HS-5 (cell line): ENCODE results near the gene C9orf43.
"Not testable (repeated sequence)": the region's sequence is repeated elsewhere in the genome, so short reads cannot be mapped to it uniquely, and the experiment has no call there.

Source experiments
- DNase-seq: peaks from one replicate; pipeline ENCODE4 v3.0.0-alpha.2; 2012; ENCODE audit warnings: low read depth

C9orf43 gene

GRCh38 chr9:113381909-113382411, 28.6 kb upstream of the C9orf43 start:
- no peak for DNase-seq

GRCh38 chr9:113386571-113387393, 23.8 kb upstream of the C9orf43 start:
- DNase-seq: no peak

- DNase-seq: no peak
Measured at GRCh38 chr9:113387560-113388230, 22.9 kb upstream of the C9orf43 start.

GRCh38 chr9:113388833-113389232, 21.7 kb upstream of the C9orf43 start:
- DNase-seq: no peak

- DNase-seq: no peak
Measured at GRCh38 chr9:113389451-113389850, 21.1 kb upstream of the C9orf43 start.

- DNase-seq: no peak
Measured at GRCh38 chr9:113390192-113390960, 20.2 kb upstream of the C9orf43 start.

- DNase-seq: no peak
Measured at GRCh38 chr9:113391917-113392316, 18.6 kb upstream of the C9orf43 start.

- DNase-seq: no peak
Measured at GRCh38 chr9:113393281-113393680, 17.3 kb upstream of the C9orf43 start.

- no peak for DNase-seq
Measured at GRCh38 chr9:113395000-113395861, 15.3 kb upstream of the C9orf43 start.

- DNase-seq: no peak
Measured at GRCh38 chr9:113397203-113397631, 13.3 kb upstream of the C9orf43 start.

GRCh38 chr9:113398796-113399195, 11.8 kb upstream of the C9orf43 start:
- no peak for DNase-seq

- no peak for DNase-seq
Measured at GRCh38 chr9:113399646-113400200, 10.8 kb upstream of the C9orf43 start.

- peak; percentile 82 for DNase-seq
Measured at GRCh38 chr9:113401027-113401792, 9.3 kb upstream of the C9orf43 start, which contains the start of gene ALAD. TSS of gene ALAD (minus strand) at chr9:113401284. CDS start at chr9:113393559, 7,725 bp downstream.

GRCh38 chr9:113403646-113404045, 6.9 kb upstream of the C9orf43 start:
- no peak for DNase-seq

- not testable (repeated sequence) for DNase-seq
Measured at GRCh38 chr9:113406353-113406752, 4.2 kb upstream of the C9orf43 start.

- DNase-seq: not testable (repeated sequence)
Measured at GRCh38 chr9:113406873-113407511, 3.6 kb upstream of the C9orf43 start.

GRCh38 chr9:113409481-113409880, 1.1 kb upstream of the C9orf43 start:
- no peak for DNase-seq

- DNase-seq: no peak
Measured at GRCh38 chr9:113409883-113410206, 702 bp upstream of the C9orf43 start.

GRCh38 chr9:113416149-113416721, 5.7 kb downstream of the C9orf43 start:
- DNase-seq: no peak

GRCh38 chr9:113417370-113417769, 6.8 kb downstream of the C9orf43 start:
- DNase-seq: no peak
